HuH-7.5 (cell line): ENCODE measurements around the gene REXO1.

ENCODE experiments used
- DNase-seq: peaks from one replicate; pipeline ENCODE4 v3.0.0; 2011; ENCODE audit warnings: low spot score

The REXO1 gene

DNA sequence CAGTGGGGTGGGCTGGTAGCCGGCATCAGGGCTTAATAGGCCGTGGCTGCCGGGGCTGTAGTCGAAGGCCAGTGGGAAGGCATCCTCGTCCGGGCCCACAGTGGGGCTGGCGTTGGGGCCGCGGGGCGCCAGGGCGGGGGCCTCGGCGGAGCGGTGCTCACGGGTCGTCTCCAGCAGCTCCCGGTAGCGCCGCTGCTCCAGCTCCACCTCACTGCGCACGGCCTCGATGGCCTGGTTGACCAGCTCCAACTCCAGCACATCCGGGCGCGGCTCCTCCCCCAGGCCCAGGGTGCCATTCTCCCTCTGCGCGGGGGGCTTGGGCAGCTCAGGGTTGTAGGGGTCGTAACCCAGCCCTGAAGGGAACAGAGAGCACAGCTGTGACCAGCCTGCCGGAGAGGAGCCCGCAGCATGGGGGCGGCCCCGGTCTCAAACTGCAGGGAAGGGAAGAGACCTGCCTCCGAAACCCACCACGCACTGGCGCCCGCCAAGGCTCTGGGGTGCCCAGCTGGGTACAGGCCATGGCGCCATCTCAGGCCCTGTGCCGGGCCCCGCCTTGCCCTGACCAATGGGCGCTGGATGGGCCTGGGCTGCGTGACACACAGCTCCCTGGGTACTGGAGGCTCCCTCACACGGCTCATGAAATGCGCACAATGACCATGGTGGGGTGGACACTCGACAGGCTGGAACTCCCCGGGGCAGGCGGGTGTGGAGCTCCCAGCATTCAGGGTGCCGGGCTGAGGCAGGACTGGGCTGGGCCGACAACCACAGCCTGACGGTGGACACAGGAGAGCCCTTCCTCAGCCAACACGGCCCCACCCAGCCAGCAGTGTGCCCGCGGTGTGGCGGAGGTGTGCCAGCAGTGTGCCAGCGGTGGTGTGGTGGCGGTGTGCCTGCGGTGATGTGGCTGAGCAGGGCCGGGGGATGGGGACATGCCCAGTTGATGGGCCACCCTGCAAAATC lies 19.7 kb downstream of the REXO1 start:
- DNase-seq = no peak

DNA sequence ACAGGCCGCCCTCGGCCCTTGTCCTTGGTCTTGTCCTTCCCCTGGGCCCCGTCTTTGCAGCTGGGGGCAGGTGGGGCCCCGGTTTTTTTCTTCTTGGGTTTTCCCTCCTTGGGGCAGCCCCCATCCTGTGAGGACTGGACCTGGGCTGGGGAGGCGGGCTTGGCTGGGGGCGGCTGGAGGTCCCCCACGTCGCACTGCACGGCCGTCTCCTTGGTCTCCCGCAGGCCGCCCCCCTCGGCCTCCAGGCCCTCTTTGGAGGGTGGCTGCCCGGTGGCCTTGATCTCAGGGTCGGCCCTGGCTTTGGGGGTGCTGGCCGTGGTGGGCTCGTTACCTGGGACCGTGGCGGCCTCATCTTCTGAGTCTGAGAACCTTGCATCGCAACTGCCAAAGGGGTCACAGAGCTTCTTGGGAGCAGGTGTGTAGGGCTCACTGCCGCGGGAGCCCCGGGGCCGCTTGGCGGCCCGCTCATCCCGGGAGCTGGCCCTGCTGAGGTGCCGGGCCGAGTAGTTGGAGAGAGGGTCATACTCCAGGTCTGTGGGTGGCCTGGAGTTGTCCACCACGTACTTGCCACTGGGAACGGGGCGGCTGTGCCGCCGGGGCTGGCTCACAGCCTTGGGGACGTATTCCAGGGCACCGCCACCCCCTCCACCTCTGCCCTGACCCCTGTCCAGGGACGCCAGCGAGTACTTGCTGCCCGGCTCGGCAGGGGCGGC lies 20.6 kb downstream of the REXO1 start:
- no peak for DNase-seq

DNA sequence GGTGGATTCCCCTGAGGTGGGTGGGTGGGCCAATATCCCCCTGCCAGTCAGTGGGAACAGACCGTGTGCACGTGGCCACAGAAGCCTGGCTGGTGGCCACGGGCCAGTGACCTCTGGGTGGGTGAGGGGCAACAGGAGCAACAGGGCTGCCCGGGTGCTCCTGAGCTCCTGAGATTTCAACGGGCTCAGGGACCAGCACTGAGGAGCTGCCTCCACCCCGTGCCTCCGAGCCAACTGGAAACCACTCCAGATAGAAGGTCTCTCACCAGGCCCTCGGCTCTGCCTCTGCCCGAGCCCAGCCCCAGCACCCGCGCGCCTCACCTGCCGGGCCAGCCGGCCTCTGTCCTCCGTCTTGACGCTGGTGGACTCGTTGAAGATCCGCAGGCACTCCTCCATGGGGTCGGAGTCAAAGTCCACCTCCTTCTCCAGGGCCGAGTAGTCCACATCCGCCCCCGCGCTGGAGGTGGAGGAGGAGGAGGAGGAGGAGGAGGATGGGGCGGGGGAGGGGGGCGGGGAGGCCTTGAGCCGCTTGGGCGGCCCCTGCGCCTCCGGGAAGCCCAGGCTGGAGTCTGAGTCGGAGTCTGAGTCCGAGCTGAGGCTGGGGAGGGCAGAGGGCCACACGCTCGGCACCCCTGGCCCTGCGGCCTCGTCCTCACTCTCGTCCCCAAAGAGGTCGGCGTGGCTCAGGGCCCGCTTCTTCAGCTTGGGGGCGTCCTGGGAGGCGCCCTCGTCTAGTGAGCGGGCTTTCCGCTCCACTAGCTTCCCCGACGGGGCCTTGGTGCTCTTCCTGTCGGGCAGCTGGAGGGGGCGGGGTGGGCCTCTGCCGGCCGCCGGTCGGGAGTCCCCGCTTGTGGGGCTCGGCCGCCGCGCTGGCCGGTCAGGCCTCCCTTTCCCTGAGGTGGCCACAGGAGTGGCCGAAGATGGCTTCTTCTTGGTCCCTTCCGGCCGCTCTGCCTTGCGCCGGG lies 21.4 kb downstream of the REXO1 start:
- no peak for DNase-seq

DNA sequence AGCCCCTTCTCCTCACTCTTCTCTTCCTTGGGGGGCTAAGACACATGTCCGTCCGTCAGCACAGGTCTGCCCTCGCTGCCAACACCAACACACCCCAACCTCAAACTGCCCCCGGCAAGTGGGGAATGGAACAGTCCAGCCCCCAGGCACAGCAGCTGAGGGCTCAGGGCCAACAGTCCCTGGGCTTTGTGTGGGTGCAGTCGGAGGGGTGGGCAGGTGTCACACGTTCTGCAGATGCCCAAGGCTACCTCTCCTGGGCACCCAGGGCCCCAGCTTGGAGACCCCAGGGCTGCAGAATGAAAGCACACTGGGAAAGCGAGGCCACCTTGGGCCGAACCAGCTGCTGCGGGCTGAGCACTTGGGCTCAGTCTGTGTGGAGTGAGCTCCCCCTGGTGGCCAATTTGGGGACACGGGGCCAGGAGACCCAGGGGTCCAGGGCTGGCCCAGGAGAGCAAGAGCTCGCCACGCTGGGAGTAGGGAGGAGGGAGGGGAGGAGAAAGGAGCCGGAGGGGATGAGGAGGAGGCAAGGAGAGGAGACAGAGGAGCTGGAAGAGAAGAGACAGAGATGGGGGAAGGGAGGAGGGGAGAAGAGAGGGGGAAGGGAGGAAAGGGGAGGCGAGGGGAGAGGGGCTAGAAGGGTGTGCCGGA lies 22.2 kb downstream of the REXO1 start:
- peak; percentile 100 for DNase-seq

DNA sequence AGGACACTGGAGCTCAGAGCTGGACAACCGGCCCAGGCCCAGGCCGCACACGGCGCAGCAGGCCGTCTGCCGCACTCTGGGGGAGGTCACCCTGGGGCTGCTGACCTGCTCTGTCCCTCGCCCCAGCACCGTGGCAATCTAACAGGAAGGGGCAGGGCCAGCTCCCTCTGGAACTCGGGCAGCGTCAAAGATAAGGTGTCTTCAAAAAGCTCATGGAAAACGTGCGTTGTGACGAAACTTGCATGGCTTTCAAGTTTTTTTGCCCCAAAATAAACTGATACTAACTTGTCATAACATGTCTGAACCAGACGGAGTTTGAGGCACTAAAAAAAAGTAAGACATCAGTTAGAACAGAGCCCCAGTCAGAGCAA lies 24.0 kb downstream of the REXO1 start:
- no peak for DNase-seq

DNA sequence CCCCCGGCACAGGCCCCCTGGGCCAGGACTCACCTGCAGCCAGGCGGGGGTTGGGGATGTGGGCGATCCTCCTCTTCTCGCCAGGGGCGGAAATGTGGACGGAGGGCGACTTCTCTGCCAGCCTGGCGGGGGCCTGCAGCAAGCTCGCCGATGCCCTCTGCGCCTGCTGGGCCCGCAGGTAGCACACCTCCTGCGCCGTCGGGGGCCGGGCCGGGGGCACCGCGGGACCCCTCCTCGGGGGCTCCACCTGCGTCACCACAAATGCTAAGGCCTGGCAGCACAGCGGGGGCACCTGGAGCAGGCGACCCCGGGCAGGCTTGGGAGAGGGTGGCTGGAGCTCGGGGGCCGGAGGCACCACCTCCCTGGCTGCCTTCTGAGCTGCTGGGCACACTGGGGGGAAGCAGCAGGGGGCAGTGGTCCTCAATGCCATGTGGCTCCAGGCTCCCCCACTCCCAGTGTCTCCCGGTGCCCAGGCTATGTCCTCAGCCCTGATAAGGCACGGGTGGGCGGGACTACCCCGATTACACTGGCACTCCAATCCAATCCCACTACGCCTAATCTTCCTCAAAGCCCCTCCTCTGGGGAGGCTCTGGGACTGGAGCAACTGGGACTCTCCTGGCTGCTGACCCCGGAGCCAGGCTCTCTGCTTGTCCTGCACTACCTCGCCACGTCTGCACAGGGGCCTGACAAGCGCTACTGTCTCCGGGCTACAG lies 24.6 kb downstream of the REXO1 start:
- DNase-seq = no peak

DNA sequence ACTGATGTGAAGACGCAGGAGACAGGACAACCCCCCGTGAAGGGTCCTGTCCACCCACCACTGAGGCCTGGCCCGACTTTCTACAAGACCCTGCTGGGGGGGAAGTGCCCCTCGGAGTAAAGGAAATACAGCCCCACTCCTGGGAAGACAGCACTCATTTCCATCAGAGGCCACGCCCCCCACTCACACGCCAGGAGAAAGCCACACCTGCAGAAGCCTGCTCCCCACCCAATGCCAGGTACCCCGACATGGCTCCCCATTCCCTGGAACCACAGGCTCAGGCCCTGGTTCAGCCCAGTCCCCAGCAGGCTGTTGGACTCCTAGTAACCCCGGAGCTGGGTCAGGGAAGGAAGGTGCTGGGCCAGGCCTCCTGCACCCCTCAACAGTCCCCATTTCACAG lies 25.3 kb downstream of the REXO1 start:
- no peak for DNase-seq

DNA sequence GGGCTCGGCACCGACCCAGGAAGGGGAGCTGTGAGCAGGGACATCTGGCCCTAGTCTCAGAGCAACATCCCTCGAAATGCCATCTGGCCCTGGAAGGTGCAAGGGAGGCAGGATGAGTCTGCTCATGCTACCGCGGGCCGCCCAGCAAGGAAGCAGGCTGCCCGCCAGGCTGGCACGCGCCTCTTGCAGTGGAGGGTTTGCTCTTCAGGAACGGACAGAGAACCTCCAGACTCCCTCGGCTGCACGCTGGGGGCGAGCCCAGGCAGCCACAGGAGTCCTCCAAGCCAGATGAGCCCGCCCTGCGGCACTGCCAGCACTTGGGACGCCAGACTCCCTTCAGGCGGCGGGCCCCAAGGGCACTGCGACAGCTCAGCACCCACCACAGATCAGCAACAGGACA lies 26.1 kb downstream of the REXO1 start:
- no peak for DNase-seq

DNA sequence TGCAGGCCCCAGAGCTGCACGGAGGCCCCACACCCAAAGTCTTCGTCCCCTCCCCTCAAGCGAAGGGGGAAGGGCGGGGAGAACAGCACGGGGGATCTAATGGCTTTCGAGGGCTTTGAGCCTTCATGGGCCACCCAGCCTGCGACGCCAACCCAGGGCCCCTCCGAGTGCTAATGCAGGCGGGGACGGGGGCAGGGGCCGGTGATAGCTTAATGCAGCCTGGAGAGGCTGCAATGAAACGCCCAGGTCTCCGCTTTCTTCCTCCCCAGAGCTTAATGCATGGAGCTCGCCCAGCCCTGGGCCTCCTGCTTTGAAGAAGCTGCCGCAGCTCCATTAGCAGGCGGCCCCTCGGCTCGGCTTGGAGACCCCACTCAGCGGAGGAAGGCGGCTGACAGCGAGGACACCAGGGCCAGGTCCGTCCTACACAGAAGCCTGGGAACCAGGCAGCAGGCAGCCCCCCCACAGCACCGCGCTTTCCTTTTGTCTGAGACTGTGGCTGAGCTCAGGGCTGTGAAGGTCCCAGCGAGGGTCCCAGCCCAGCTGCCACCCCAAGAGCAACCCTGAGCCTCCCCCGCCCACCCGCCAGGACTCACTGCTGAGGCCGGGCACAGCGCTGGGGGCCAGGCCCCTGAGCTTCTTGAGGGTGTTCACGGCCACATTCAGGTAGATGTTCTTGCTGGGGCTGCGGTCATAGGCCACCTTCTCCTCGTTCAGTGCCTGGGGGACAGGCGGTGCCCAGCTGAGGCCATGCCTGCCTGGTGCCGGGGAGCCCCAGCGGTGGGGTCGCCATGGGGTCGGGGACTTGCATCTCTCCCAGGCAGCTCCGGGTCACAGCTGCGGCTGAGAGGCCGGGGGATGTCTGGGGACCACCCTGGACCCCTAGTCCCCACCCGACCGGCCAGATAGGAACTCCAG lies 28.7 kb downstream of the REXO1 start:
- no peak for DNase-seq

DNA sequence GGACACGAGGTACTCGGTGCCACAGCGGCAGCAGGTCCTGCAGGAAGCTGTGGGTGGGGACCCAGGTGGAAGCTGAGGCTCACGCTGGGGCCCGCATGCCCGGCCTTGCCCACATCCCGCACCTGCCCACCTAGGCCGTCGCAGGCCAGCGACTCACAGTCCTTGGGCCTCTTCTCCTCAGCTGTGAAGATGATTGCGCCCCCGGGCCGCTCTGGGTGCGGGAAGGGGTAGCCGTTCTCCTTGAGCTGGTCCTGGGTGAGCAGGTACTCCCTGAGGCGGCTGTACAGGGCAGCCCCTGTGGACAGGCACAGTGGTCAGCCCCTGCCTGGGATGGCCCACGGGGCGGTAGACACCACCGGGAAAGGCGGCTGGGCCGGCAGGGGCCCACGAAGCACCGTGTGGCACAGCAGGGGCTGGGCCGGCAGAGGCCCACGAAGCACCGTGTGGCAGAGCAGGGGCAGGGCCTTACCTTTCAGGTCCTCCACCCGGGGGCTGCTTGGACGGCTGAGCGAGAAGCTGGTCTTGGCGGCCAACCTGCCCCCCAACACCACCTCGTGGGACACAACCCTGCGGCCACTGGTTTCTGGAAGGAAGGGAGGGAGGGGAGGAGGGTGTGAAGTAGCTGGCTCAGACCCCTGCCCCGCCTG lies 29.6 kb downstream of the REXO1 start:
- no peak for DNase-seq

DNA sequence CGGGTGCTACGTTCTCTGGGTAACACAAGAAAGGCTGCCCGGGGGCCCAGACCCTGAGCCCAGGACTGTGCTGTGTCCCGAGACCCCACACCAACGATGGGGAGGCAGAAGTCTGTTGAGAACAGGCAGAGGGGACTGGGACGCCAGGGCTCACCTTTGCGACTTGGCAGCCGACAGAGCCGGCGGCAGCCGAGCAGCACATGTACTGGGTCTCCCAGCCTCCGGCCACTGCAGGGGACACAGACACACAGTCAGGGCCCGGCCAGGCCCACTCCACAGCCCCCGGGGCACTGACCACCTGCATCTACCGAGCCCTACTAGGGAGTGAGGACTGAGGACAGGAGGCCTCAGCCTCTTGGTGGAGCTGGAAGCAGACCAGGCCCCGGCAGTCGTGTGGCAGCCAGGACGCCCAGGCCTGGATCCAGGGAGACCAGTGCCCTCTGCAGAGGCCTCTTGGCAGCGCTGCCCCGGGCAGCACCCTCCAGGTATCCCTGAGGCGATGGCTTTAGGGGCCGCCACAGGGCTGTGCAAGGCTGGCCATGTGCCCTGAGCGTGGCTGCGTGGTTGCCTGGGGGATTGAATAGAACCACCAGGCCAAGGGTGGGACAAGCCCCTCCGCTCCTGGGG lies 30.6 kb downstream of the REXO1 start:
- no peak for DNase-seq

DNA sequence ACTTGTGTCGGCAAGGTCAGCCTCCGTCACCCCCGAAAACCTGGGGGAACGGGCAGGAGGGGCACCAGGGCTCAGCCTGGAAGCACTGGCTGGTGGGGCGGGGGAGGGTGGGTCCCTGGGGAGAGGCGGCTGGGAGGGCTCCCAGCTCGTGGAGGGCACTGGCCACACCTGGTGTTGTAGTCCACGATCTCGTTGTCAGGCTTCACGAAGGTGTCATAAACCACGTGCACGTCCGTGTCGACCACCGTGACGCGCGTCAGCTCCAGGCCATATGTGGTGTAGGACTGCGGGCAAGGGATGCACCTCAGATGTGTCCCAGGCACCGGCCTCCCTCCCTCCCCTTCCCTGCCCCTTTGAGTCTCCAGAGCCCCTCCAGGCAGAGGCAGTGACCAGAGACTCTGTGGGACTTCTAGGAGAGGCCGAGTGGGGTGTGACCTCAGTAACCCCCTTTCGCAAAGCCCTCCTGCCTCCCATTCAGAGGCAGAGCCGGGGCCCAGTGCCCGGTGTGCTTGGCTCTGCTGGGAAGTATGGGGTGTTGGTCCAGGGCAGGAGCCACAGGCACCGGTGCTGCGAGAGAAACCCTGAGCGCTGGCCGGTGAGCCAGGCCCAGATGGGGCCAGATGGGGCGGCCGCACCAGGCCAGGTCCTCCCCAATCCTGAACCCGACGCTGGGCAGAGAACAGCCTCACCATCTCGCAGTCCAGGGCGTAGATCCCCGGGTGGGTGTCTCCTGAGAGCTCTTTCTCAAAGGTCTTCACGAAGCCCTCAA lies 31.6 kb downstream of the REXO1 start:
- no peak for DNase-seq

DNA sequence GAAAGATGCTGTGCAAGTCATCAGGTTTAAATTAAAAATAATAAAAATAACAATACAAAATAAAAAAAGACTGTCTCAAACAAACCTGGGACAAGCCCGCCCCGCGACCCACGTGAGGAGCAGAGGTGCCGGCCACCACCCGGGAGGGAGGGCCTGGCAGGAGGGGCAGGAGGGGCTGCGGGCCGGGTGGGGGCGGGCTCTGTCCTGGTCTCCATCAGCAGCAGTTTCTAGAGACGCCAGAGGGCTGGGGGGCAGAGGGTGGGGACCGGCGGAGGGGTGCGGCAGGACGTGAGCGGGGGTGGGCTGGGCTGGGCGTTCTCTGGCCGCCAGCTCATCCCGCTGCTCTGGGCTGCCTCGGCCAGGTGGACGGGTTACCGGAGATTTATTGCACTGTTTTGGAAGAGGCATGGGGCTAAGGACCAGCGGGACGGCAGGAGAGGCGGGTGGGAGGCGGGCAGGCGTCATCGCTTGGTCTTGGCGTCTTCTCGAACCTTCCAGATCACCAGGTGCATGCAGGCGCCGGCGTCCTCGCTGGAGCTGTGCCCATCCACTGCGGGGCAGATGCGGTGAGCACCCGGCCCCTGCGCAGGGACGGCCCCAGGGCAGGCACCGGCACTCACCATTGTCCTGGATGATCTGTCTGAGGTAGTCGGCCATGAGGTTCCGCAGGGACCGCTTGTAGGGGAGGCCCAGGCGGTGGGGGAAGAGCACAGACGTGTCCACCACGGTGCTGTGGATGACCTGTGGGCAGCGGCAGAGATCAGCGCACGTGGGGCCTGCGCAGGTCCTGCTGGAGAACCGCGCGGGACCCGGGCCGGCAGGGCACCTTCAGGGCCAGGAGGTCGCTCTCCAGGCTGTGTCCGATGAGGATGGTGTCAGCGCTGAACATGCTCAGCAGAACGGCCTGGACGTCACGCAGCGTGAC lies 32.4 kb downstream of the REXO1 start:
- no peak for DNase-seq

DNA sequence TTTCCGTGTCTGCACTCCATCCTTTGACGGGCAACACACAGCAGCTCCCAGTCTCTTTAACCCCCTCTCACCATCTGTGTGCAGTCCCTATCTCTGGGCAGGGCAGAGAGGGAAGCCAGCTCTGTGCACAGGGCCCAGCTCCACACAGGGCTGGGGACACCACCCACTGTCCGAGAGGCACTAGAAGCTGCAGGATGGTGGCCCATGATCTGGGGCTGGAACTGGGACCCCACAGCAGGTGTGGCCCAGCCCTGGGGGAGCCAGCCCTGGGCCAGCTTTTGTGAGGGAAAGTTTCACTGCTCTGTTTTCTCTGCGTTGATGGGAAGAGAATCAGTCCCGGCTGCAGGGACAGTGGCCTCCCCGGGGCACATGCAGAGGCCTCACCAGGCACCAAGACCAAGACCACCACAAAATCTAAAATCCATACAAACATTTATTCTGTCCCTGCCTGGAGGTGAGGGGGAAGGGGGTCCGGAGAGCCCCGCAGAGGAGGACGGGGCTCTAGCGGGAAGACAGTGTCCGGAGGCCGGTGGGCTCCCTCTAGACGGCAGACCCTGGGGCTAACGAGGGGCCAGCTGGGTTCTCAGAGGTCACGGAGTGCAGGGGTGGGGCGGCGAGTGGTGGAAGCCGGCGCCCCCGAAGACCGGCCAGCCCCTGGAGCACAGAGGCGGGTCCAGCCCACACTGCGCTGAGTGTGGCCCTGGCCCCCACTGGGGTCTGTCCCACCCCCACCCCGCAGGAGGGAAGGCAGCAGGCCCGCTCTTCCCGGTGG lies 33.3 kb downstream of the REXO1 start:
- DNase-seq = no peak

DNA sequence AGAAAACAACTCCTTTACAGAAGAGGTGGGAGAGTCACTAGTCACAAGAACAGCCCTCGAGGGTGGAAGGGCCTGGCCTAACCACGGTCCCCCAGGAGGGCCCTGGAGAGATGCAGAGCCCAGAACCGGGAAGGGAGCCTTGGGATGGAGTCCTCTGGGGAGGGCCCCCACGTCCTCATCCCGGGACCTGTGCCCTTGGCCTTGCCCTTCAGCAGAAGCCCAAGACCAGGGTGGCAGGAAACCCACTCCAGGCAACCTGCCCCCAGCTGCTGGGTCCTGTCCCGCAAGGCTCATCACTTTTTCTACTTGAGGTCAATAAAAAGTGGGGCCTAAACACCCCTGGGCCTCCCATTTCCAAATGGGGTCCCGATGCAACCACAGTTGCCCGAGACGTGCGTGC lies 33.9 kb downstream of the REXO1 start:
- no peak for DNase-seq
